EH (cell line): ENCODE measurements around the gene TIMP1.

Experiments
- DNase-seq: peaks from one replicate; pipeline ENCODE4 v3.0.0-alpha.2; 2015; ENCODE audit warnings: low read depth

TIMP1 gene

DNA sequence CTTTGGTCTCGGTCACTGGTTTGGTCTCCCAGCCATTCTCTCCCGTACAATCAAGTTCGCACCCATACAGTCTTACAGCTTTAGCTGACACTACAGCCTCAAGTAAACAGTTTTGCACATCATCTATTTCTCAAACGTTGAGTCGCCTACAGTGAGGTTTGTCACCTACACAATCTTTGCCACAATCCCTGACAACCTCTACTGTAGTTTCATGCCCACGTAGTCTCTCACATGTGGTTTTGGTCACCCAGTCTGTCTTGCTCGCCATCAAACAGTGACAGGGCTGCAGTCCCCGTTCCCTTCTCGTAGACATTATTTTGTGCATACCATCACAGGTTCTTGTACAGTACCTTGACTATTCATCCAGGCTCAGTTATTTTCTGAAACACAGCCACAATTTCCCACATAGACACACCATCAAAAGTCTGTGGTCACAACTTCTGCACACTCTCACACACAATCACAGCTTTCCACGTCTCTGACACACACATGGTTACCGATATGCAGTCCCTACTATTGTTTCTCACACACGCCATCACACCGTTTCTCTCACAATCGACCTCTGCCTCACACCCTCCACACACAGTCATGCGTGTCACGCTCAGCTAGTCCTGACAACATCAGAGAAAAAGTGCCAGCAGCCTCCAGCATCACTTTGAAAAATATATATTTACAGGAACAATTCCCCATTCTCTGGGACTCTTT lies 52.8 kb downstream of the TIMP1 start:
- no peak for DNase-seq
